ENCODE measurements around the gene TST. TPM values are rescaled to one million over a fixed set of nuclear protein-coding genes. Genes with fewer than 3 reads are reported as not detected.
A peak's percentile ranks its signal among the peaks of the same experiment; 100 is the strongest.

TST gene
- total and polyA plus RNA-seq, 10 of the 15 experiments (the other 5 are each of a cell fraction or from before 2014, with no cell fraction given): 2.4 to 24.6 (median 10.4) TPM

GRCh38 chr22:37051391-37052385 is 32.4 kb upstream of the TST start, which contains the start of gene KCTD17 (continued):
- no peak for TF ChIP-seq REST (IDR thresholded peaks at IDR 0.05; ENCODE audit: low read depth, low read length)
- TF ChIP-seq, protein P1, sequence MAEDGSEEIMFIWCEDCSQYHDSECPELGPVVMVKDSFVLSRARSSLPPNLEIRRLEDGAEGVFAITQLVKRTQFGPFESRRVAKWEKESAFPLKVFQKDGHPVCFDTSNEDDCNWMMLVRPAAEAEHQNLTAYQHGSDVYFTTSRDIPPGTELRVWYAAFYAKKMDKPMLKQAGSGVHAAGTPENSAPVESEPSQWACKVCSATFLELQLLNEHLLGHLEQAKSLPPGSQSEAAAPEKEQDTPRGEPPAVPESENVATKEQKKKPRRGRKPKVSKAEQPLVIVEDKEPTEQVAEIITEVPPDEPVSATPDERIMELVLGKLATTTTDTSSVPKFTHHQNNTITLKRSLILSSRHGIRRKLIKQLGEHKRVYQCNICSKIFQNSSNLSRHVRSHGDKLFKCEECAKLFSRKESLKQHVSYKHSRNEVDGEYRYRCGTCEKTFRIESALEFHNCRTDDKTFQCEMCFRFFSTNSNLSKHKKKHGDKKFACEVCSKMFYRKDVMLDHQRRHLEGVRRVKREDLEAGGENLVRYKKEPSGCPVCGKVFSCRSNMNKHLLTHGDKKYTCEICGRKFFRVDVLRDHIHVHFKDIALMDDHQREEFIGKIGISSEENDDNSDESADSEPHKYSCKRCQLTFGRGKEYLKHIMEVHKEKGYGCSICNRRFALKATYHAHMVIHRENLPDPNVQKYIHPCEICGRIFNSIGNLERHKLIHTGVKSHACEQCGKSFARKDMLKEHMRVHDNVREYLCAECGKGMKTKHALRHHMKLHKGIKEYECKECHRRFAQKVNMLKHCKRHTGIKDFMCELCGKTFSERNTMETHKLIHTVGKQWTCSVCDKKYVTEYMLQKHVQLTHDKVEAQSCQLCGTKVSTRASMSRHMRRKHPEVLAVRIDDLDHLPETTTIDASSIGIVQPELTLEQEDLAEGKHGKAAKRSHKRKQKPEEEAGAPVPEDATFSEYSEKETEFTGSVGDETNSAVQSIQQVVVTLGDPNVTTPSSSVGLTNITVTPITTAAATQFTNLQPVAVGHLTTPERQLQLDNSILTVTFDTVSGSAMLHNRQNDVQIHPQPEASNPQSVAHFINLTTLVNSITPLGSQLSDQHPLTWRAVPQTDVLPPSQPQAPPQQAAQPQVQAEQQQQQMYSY (CRISPR knock-in tag; IDR thresholded peaks at IDR 0.05): no peak
- peak; percentile 78 for TF ChIP-seq IKZF1 (conservative IDR thresholded peaks at IDR 0.05)
- no peak for TF ChIP-seq ZBTB4 (CRISPR knock-in tag; IDR thresholded peaks at IDR 0.05)
- no peak for TF ChIP-seq SUPT20H (IDR thresholded peaks at IDR 0.05; ENCODE audit: borderline replicate concordance, control insufficient read depth, low read depth, low read length)
- TF ChIP-seq TBL1XR1 (IDR thresholded peaks at IDR 0.05; ENCODE audit: low read depth, low read length): no peak
- TF ChIP-seq HSF1 (IDR thresholded peaks at IDR 0.05; ENCODE audit: low read depth, low read length): no peak
- no peak for TF ChIP-seq NFIC (IDR thresholded peaks at IDR 0.05; ENCODE audit: low read depth, low read length)
